ENCODE measurements around the gene PCDH9. TPM values are rescaled to one million over a fixed set of nuclear protein-coding genes. Genes with fewer than 3 reads are reported as not detected.

Gene PCDH9
- total and polyA plus RNA-seq, 2 experiments from 2014 or later: 0.31 to 0.52 TPM

GRCh38 chr13:67107979-67108378 lies 122.2 kb downstream of the PCDH9 start:
- ATAC-seq (no peak), DNase-seq (ENCODE audit: low spot score) (no peak)
- H3K4me1 ChIP-seq (ENCODE audit: insufficient read depth): no peaks in the 10 kb centered on the region
- no peak overlapping the region for H3K27ac ChIP-seq (ENCODE audit: low read depth)
- H3K9me2 ChIP-seq (ENCODE audit: insufficient read depth): no peaks in the 10 kb centered on the region
- peaks cover 13% of the 10 kb centered on the region for H3K9me3 Mint-ChIP-seq
- H3K27me3 Mint-ChIP-seq (ENCODE audit: insufficient read depth, low read depth, poor library complexity): no peaks in the 10 kb centered on the region
- H3K27me3 ChIP-seq (ENCODE audit: insufficient read depth): no peaks in the 10 kb centered on the region
- H3K4me3 Mint-ChIP-seq: no peak overlapping the region
- no peak overlapping the region for H3K4me3 ChIP-seq
- no peak overlapping the region for H2AFZ ChIP-seq
- no peaks in the 10 kb centered on the region for H4K20me1 ChIP-seq (replicated peaks; ENCODE audit: insufficient read depth)
- H3K27ac Mint-ChIP-seq: no peak overlapping the region
- no peaks in the 10 kb centered on the region for H3K79me2 ChIP-seq (replicated peaks; ENCODE audit: insufficient read depth)
- no peaks in the 10 kb centered on the region; the same call in 2 of the 3 replicates for H3K4me1 Mint-ChIP-seq
- no peak overlapping the region for H3K4me2 ChIP-seq
- peaks cover 9% of the 10 kb centered on the region for H3K36me3 Mint-ChIP-seq (ENCODE audit: low read depth)
- H3K36me3 ChIP-seq (ENCODE audit: insufficient read depth): no peaks in the 10 kb centered on the region
- H3F3A ChIP-seq (replicated peaks; ENCODE audit: low read depth): no peaks in the 10 kb centered on the region
- TF ChIP-seq EZH2phosphoT487 (IDR thresholded peaks at IDR 0.05; ENCODE audit: unreplicated experiment): no peak
- TF ChIP-seq ETS1 (IDR thresholded peaks at IDR 0.05): no peak
- TF ChIP-seq ZNF462 (CRISPR knock-in tag; IDR thresholded peaks at IDR 0.05): no peak
- no peak for TF ChIP-seq ZNF114 (CRISPR knock-in tag; IDR thresholded peaks at IDR 0.05)
- TF ChIP-seq CREB1 (CRISPR knock-in tag; IDR thresholded peaks at IDR 0.05; ENCODE audit: low read depth): no peak
- no peak for TF ChIP-seq EZH2 (IDR thresholded peaks at IDR 0.05; ENCODE audit: low read depth, unreplicated experiment)
- TF ChIP-seq STAT1 (IDR thresholded peaks at IDR 0.05; ENCODE audit: unreplicated experiment): no peak
- TF ChIP-seq CTCF (conservative IDR thresholded peaks at IDR 0.05; ENCODE audit: low read depth in 2 of 2): no peak
- no peak for TF ChIP-seq REST (IDR thresholded peaks at IDR 0.05; ENCODE audit: unreplicated experiment)
- TF ChIP-seq POLR2AphosphoS5 (IDR thresholded peaks at IDR 0.05; ENCODE audit: low read depth): no peak
- no peak for TF ChIP-seq JUNB (IDR thresholded peaks at IDR 0.05; ENCODE audit: unreplicated experiment)
- no peak for TF ChIP-seq NANOG (IDR thresholded peaks at IDR 0.05; ENCODE audit: borderline replicate concordance)

Data from GM23338 (cell line).